Uterus (tissue), 2 donors: Measurements from ENCODE around the gene CRMP1.

Experiments used
- CTCF ChIP-seq, 4 experiments: fragments of 200-600 bp in 2 of 4; fragments of 450-650 bp in 2 of 4; sonication (generic) in 2 of 4; IDR thresholded peaks; one replicate each; pipeline ENCODE4 v1.5.1; 2016 to 2019; ENCODE audit warnings: antibody characterized with exemption in 4 of 4, mild to moderate bottlenecking in 2 of 4, moderate library complexity in 1 of 4
- POLR2A ChIP-seq, 2 donors: fragments of 450-650 bp; IDR thresholded peaks; one replicate each; pipeline ENCODE4 v1.6.1; 2016; ENCODE audit warnings: antibody characterized with exemption in 2 of 2, mild to moderate bottlenecking in 1 of 2, moderate library complexity in 1 of 2

GRCh38 chr4:5913454-5913853, 20.6 kb upstream of the CRMP1 start:
- TF ChIP-seq CTCF (IDR thresholded peaks at IDR 0.05) (no peak), POLR2A (IDR thresholded peaks at IDR 0.05) (no peak)
